Mononuclear cell (primary cell): ENCODE measurements around the gene KIAA0319L. TPM values are rescaled to one million over a fixed set of nuclear protein-coding genes. Genes with fewer than 3 reads are reported as not detected.

ENCODE experiments used
- H3K27me3 ChIP-seq: 2 replicates; pipeline ENCODE4 v1.6.0; 2011; ENCODE audit warnings: low read length, control low read depth; ENCODE audit not compliant: insufficient read depth
- H3K4me1 ChIP-seq: 2 replicates; pipeline ENCODE4 v1.5.1; 2011; ENCODE audit warnings: mild to moderate bottlenecking, low read length, control low read depth; ENCODE audit not compliant: insufficient read depth
- H3K4me3 ChIP-seq: 2 replicates; pipeline ENCODE4 v1.5.1; 2011; ENCODE audit warnings: mild to moderate bottlenecking, low read length, moderate library complexity
- H3K9me3 ChIP-seq: 2 replicates; pipeline ENCODE4 v1.5.1; 2011; ENCODE audit warnings: low read depth, mild to moderate bottlenecking, control low read depth, low read length
- total RNA-seq: library from RNA; depleted of rRNA; stranded (reverse); fragments of >200 nt; gene quantifications from one replicate; pipeline ENCODE4 v1.2.3, GENCODE V29; 2012

The KIAA0319L gene
- total RNA-seq, 1 donor = 29.1 TPM

- Histone ChIP-seq H3K27me3 (no peaks in the 10 kb centered on the region), H3K9me3 (no peaks in the 10 kb centered on the region), H3K4me3 (no peak overlapping the region), H3K4me1 (peaks cover 36% of the 10 kb centered on the region)
Observed at GRCh38 chr1:35507947-35508346, 49.3 kb downstream of the KIAA0319L start.

- Histone ChIP-seq H3K4me1 (peaks cover 36% of the 10 kb centered on the region), H3K4me3 (no peak overlapping the region)
Observed at GRCh38 chr1:35506960-35507912, 50.0 kb downstream of the KIAA0319L start.

GRCh38 chr1:35505911-35506798 is 51.0 kb downstream of the KIAA0319L start:
- peaks cover 36% of the 10 kb centered on the region for H3K4me1 ChIP-seq

More at GRCh38 chr1:35506960-35507912, 50.0 kb downstream of the KIAA0319L start:
- no peaks in the 10 kb centered on the region for H3K27me3 ChIP-seq
- no peaks in the 10 kb centered on the region for H3K9me3 ChIP-seq

GRCh38 chr1:35502242-35502641 is 55.0 kb downstream of the KIAA0319L start:
- Histone ChIP-seq H3K9me3 (no peaks in the 10 kb centered on the region), H3K4me1 (peaks cover 31% of the 10 kb centered on the region), H3K4me3 (no peak overlapping the region), H3K27me3 (no peaks in the 10 kb centered on the region)

More at GRCh38 chr1:35505911-35506798, 51.0 kb downstream of the KIAA0319L start:
- Histone ChIP-seq H3K4me3 (no peak overlapping the region), H3K9me3 (no peaks in the 10 kb centered on the region), H3K27me3 (no peaks in the 10 kb centered on the region)

GRCh38 chr1:35500439-35500838 is 56.8 kb downstream of the KIAA0319L start:
- Histone ChIP-seq H3K9me3 (no peaks in the 10 kb centered on the region), H3K4me3 (no peak overlapping the region), H3K27me3 (no peaks in the 10 kb centered on the region), H3K4me1 (peaks cover 16% of the 10 kb centered on the region)

GRCh38 chr1:35499652-35500176 is 57.5 kb downstream of the KIAA0319L start:
- H3K4me3 ChIP-seq = no peak overlapping the region
- H3K9me3 ChIP-seq = no peaks in the 10 kb centered on the region
- H3K4me1 ChIP-seq = peaks cover 16% of the 10 kb centered on the region
- H3K27me3 ChIP-seq = no peaks in the 10 kb centered on the region

- Histone ChIP-seq H3K27me3 (no peaks in the 10 kb centered on the region), H3K4me1 (peaks cover 16% of the 10 kb centered on the region), H3K9me3 (no peaks in the 10 kb centered on the region), H3K4me3 (no peak overlapping the region)
Observed at GRCh38 chr1:35499231-35499630, 58.0 kb downstream of the KIAA0319L start.

GRCh38 chr1:35497571-35497970 is 59.6 kb downstream of the KIAA0319L start:
- Histone ChIP-seq H3K4me1 (peaks cover 16% of the 10 kb centered on the region), H3K9me3 (peaks cover 3% of the 10 kb centered on the region), H3K27me3 (no peaks in the 10 kb centered on the region), H3K4me3 (no peak overlapping the region)

GRCh38 chr1:35490250-35490649 is 67.0 kb downstream of the KIAA0319L start:
- H3K9me3 ChIP-seq = peaks cover 13% of the 10 kb centered on the region
- H3K4me1 ChIP-seq = peaks cover 13% of the 10 kb centered on the region
- H3K27me3 ChIP-seq = no peaks in the 10 kb centered on the region
- H3K4me3 ChIP-seq = no peak overlapping the region

GRCh38 chr1:35488336-35488735 is 68.9 kb downstream of the KIAA0319L start:
- H3K4me3 ChIP-seq = no peak overlapping the region
- no peaks in the 10 kb centered on the region for H3K27me3 ChIP-seq
- H3K4me1 ChIP-seq = peaks cover 17% of the 10 kb centered on the region
- peaks cover 13% of the 10 kb centered on the region for H3K9me3 ChIP-seq

GRCh38 chr1:35486858-35487408 is 70.3 kb downstream of the KIAA0319L start:
- peaks cover 17% of the 10 kb centered on the region for H3K4me1 ChIP-seq
- no peak overlapping the region for H3K4me3 ChIP-seq
- no peaks in the 10 kb centered on the region for H3K27me3 ChIP-seq
- peaks cover 9% of the 10 kb centered on the region for H3K9me3 ChIP-seq

GRCh38 chr1:35481229-35481628 is 76.0 kb downstream of the KIAA0319L start:
- Histone ChIP-seq H3K4me3 (no peak overlapping the region), H3K4me1 (peaks cover 6% of the 10 kb centered on the region), H3K27me3 (no peaks in the 10 kb centered on the region), H3K9me3 (no peaks in the 10 kb centered on the region)

GRCh38 chr1:35477870-35478269 is 79.3 kb downstream of the KIAA0319L start:
- no peaks in the 10 kb centered on the region for H3K4me1 ChIP-seq

GRCh38 chr1:35475856-35476674 is 81.1 kb downstream of the KIAA0319L start:
- no peaks in the 10 kb centered on the region for H3K9me3 ChIP-seq
- no peak overlapping the region for H3K4me3 ChIP-seq
- no peaks in the 10 kb centered on the region for H3K4me1 ChIP-seq
- H3K27me3 ChIP-seq = no peaks in the 10 kb centered on the region

More at GRCh38 chr1:35477870-35478269, 79.3 kb downstream of the KIAA0319L start:
- Histone ChIP-seq H3K9me3 (no peaks in the 10 kb centered on the region), H3K27me3 (no peaks in the 10 kb centered on the region), H3K4me3 (no peak overlapping the region)
